Measurements from ENCODE around the gene CRACDL.

The CRACDL gene

GRCh38 chr2:98746426-98746825, 189.6 kb downstream of the CRACDL start:
- no peak for DNase-seq (ENCODE audit: low read depth)

GRCh38 chr2:98744595-98744994, 191.4 kb downstream of the CRACDL start:
- no peak for DNase-seq (ENCODE audit: low read depth)
